ENCODE results near the gene ABCB1. TPM values are rescaled to one million over a fixed set of nuclear protein-coding genes. Genes with fewer than 3 reads are reported as not detected.

The ABCB1 gene
- polyA plus RNA-seq, 2 donors: 1.6 to 1.7 TPM

DNA sequence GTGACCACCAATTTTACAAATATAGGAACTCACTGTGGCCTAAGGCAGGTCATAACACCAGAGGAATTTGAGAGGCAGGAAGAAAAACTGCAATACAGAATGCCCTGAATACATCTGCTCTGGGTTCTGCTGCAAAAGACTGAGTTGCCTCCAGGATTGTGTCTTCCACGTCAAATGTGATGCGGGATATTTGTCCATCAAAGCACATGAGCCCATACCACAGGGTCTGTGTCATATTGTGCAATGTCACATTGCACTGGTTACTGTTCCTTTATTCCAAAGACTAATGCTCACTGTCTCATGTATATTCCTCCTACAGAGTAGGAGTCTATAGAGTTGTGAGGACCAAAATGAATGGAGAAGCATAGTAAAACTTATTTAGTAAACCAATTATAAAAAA lies 66.6 kb downstream of the ABCB1 start:
- Histone ChIP-seq H3K9me3 (ENCODE audit: control insufficient read depth in 2 of 2, insufficient read depth in 1 of 2, low read depth in 1 of 2, low read length in 1 of 2) (no peaks in the 10 kb centered on the region), H3K27ac (ENCODE audit: low read depth in 2 of 2, low read length in 1 of 2) (no peak overlapping the region), H3K4me3 (ENCODE audit: low read depth in 1 of 2, low read length in 2 of 2) (no peak overlapping the region), H3K4me1 (ENCODE audit: control insufficient read depth in 2 of 2, insufficient read depth in 2 of 2, low read length in 1 of 2) (no peaks in the 10 kb centered on the region), H3K36me3 (ENCODE audit: control insufficient read depth in 2 of 2, insufficient read depth in 2 of 2, low read length in 1 of 2) (peaks cover 0 to 2% of the 10 kb centered on the region in 2 donors), H3K27me3 (ENCODE audit: control insufficient read depth in 1 of 2, insufficient read depth in 2 of 2, low read length in 2 of 2) (no peaks in the 10 kb centered on the region)
- 92 to 94% methylated on average over 2 of the region's 2 CpGs for WGBS, 2 donors

DNA sequence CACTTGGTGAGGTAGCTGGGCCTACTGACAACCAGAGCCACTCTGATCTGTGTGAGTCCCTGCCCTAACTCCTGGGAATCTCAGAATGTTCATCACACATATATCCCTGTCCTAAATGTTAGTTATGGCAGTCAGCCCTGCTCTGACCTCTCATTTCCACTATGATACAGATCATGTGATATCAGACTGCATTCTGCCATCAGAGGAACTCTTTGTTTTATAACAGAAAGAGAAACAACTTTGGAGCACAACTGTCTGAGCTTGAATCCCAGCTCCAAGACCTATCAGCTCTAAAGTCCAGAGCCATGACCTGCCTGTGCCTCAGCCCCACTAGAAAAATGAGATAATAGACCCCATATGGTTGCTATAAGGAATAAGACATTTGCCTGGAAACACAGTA lies 70.6 kb downstream of the ABCB1 start:
- Histone ChIP-seq H3K27ac (ENCODE audit: low read depth in 2 of 2, low read length in 1 of 2) (no peak overlapping the region), H3K4me1 (ENCODE audit: control insufficient read depth in 2 of 2, insufficient read depth in 2 of 2, low read length in 1 of 2) (no peaks in the 10 kb centered on the region), H3K4me3 (ENCODE audit: low read depth in 1 of 2, low read length in 2 of 2) (no peak overlapping the region), H3K27me3 (ENCODE audit: control insufficient read depth in 1 of 2, insufficient read depth in 2 of 2, low read length in 2 of 2) (no peaks in the 10 kb centered on the region), H3K9me3 (ENCODE audit: control insufficient read depth in 2 of 2, insufficient read depth in 1 of 2, low read depth in 1 of 2, low read length in 1 of 2) (no peaks in the 10 kb centered on the region), H3K36me3 (ENCODE audit: control insufficient read depth in 2 of 2, insufficient read depth in 2 of 2, low read length in 1 of 2) (no peaks in the 10 kb centered on the region)

- 78 to 85% methylated on average over 2 of the region's 2 CpGs for WGBS, 2 donors
- H3K4me1 ChIP-seq (ENCODE audit: control insufficient read depth in 2 of 2, insufficient read depth in 2 of 2, low read length in 1 of 2): no peaks in the 10 kb centered on the region
- no peaks in the 10 kb centered on the region for H3K27me3 ChIP-seq (ENCODE audit: control insufficient read depth in 1 of 2, insufficient read depth in 2 of 2, low read length in 2 of 2)
- H3K27ac ChIP-seq (ENCODE audit: low read depth in 2 of 2, low read length in 1 of 2): no peak overlapping the region
- H3K9me3 ChIP-seq (ENCODE audit: control insufficient read depth in 2 of 2, insufficient read depth in 1 of 2, low read depth in 1 of 2, low read length in 1 of 2): no peaks in the 10 kb centered on the region
- H3K4me3 ChIP-seq (ENCODE audit: low read depth in 1 of 2, low read length in 2 of 2): no peak overlapping the region
- no peaks in the 10 kb centered on the region for H3K36me3 ChIP-seq (ENCODE audit: control insufficient read depth in 2 of 2, insufficient read depth in 2 of 2, low read length in 1 of 2)
These were observed 72.0 kb downstream of the ABCB1 start for GRCh38 chr7:87528730-87529129.

- H3K36me3 ChIP-seq (ENCODE audit: control insufficient read depth in 2 of 2, insufficient read depth in 2 of 2, low read length in 1 of 2): no peaks in the 10 kb centered on the region
- no peaks in the 10 kb centered on the region for H3K4me1 ChIP-seq (ENCODE audit: control insufficient read depth in 2 of 2, insufficient read depth in 2 of 2, low read length in 1 of 2)
- no peak overlapping the region for H3K27ac ChIP-seq (ENCODE audit: low read depth in 2 of 2, low read length in 1 of 2)
- no peaks in the 10 kb centered on the region for H3K27me3 ChIP-seq (ENCODE audit: control insufficient read depth in 1 of 2, insufficient read depth in 2 of 2, low read length in 2 of 2)
- H3K9me3 ChIP-seq (ENCODE audit: control insufficient read depth in 2 of 2, insufficient read depth in 1 of 2, low read depth in 1 of 2, low read length in 1 of 2): no peaks in the 10 kb centered on the region
- WGBS, 2 donors: 52 to 67% methylated on average over 2 of the region's 2 CpGs
- H3K4me3 ChIP-seq (ENCODE audit: low read depth in 1 of 2, low read length in 2 of 2): no peak overlapping the region
These were observed 81.9 kb downstream of the ABCB1 start for GRCh38 chr7:87518735-87519134.

DNA sequence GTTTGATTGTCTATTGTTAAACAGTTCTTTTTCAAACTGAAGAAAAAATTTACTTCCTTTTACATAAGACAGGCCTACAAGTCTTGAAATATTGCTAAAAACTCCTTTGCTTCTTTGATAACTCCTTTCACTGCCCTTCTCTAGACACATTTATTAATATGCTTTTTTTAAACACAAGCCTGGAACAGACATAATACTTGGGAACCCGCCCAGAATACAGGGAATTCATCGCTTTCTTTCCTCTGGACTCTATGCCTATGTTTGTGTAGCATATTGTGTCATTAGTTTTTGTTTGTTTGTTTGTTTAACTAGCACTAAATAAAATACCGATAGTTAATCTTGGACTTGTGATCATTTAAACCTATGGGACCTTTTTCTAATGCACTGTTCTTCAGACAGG lies 82.8 kb downstream of the ABCB1 start:
- H3K4me1 ChIP-seq (ENCODE audit: control insufficient read depth in 2 of 2, insufficient read depth in 2 of 2, low read length in 1 of 2): no peaks in the 10 kb centered on the region
- no peak overlapping the region for H3K27ac ChIP-seq (ENCODE audit: low read depth in 2 of 2, low read length in 1 of 2)
- WGBS, 2 donors: 80 to 85% methylated on average over 3 of the region's 3 CpGs
- H3K36me3 ChIP-seq (ENCODE audit: control insufficient read depth in 2 of 2, insufficient read depth in 2 of 2, low read length in 1 of 2): no peaks in the 10 kb centered on the region
- H3K4me3 ChIP-seq (ENCODE audit: low read depth in 1 of 2, low read length in 2 of 2): no peak overlapping the region
- no peaks in the 10 kb centered on the region for H3K27me3 ChIP-seq (ENCODE audit: control insufficient read depth in 1 of 2, insufficient read depth in 2 of 2, low read length in 2 of 2)
- no peaks in the 10 kb centered on the region for H3K9me3 ChIP-seq (ENCODE audit: control insufficient read depth in 2 of 2, insufficient read depth in 1 of 2, low read depth in 1 of 2, low read length in 1 of 2)

DNA sequence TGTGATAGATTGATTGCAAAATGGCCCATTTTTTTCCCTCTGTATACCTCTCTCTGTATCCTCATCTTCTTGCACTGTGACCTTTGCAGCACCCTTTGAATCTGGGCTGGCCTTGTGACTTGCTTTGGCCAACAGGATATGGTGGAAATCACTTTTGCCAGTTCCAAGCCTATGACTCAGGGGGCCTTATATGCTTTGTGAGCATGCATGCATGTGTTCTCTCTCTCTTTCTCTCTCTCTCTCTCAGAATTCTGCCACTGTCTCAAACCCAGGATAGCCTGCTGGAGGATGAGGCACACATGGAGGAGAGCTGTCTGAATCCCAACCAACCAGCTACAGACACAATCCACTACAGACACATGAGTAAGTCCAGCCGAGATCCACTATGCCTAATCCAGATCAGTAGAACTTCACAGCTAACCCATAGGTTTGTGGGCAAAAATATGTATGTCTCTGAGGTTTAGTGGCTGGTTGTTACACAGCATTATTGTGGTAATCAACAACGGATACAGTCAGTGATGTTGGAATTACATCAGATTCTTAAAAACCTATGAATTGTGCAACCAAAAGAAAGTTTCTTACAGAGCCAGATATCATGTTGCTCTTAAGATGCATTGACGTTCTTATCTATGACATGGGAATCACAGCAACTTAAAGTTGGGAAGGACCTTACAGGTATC lies 83.4 kb downstream of the ABCB1 start:
- WGBS, 2 donors: 74 to 77% methylated on average over 3 of the region's 3 CpGs
- no peaks in the 10 kb centered on the region for H3K9me3 ChIP-seq (ENCODE audit: control insufficient read depth in 2 of 2, insufficient read depth in 1 of 2, low read depth in 1 of 2, low read length in 1 of 2)
- H3K4me3 ChIP-seq (ENCODE audit: low read depth in 1 of 2, low read length in 2 of 2): no peak overlapping the region
- H3K36me3 ChIP-seq (ENCODE audit: control insufficient read depth in 2 of 2, insufficient read depth in 2 of 2, low read length in 1 of 2): no peaks in the 10 kb centered on the region
- no peak overlapping the region for H3K27ac ChIP-seq (ENCODE audit: low read depth in 2 of 2, low read length in 1 of 2)
- H3K4me1 ChIP-seq (ENCODE audit: control insufficient read depth in 2 of 2, insufficient read depth in 2 of 2, low read length in 1 of 2): no peaks in the 10 kb centered on the region
- H3K27me3 ChIP-seq (ENCODE audit: control insufficient read depth in 1 of 2, insufficient read depth in 2 of 2, low read length in 2 of 2): no peaks in the 10 kb centered on the region

DNA sequence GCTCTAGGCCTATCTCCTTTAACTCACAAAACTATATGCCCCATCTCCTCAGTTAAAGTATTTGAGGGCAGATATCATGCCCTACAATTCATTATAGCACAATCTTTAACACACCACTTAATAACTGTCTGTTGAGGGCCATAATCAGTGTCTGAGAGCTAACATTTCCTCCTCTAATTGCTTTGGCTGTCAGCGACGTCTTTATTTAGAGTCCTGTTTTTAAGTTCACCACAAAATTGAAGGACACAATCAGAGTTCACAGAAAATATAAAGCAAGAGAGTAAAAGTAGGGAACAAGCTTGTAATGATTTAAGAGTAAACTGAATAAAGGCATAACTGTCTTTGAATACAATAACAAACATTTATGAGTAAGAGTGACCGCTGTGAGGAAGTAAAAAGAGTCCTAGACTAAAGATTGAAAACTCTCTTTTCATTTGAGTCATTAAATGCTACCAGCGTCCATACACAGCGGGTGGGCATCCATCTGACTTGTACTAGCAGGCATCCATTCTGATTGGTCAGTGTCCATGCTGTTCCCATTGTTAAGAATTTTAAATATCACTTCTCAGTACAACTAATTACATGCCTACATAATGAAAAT lies 86.8 kb downstream of the ABCB1 start:
- no peak overlapping the region for H3K27ac ChIP-seq (ENCODE audit: low read depth in 2 of 2, low read length in 1 of 2)
- H3K9me3 ChIP-seq (ENCODE audit: control insufficient read depth in 2 of 2, insufficient read depth in 1 of 2, low read depth in 1 of 2, low read length in 1 of 2): no peaks in the 10 kb centered on the region
- no peaks in the 10 kb centered on the region for H3K27me3 ChIP-seq (ENCODE audit: control insufficient read depth in 1 of 2, insufficient read depth in 2 of 2, low read length in 2 of 2)
- no peaks in the 10 kb centered on the region for H3K36me3 ChIP-seq (ENCODE audit: control insufficient read depth in 2 of 2, insufficient read depth in 2 of 2, low read length in 1 of 2)
- no peaks in the 10 kb centered on the region for H3K4me1 ChIP-seq (ENCODE audit: control insufficient read depth in 2 of 2, insufficient read depth in 2 of 2, low read length in 1 of 2)
- H3K4me3 ChIP-seq (ENCODE audit: low read depth in 1 of 2, low read length in 2 of 2): no peak overlapping the region
- WGBS, 2 donors: 84 to 85% methylated on average over 5 of the region's 5 CpGs

DNA sequence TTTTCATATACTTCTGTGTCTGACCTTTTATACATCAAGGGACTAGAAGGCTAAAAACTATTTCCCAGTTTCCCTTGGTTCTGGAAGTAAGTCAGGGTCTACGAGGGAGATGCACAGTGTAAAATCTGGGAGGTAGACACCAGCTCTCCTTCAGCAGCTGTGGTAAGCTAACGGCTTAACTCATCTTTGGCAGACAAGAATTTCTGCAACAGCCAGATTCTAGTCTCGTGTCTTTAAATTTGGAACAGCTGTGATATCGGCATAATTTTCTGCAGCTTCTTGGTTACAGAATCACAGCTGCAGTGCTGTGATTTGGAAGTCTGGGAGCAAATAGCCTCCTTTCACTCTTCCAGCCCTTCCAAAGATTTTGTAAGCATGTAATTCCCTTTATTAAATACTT lies 87.8 kb downstream of the ABCB1 start:
- Histone ChIP-seq H3K9me3 (ENCODE audit: control insufficient read depth in 2 of 2, insufficient read depth in 1 of 2, low read depth in 1 of 2, low read length in 1 of 2) (no peaks in the 10 kb centered on the region), H3K4me1 (ENCODE audit: control insufficient read depth in 2 of 2, insufficient read depth in 2 of 2, low read length in 1 of 2) (no peaks in the 10 kb centered on the region), H3K27ac (ENCODE audit: low read depth in 2 of 2, low read length in 1 of 2) (no peak overlapping the region), H3K4me3 (ENCODE audit: low read depth in 1 of 2, low read length in 2 of 2) (no peak overlapping the region), H3K27me3 (ENCODE audit: control insufficient read depth in 1 of 2, insufficient read depth in 2 of 2, low read length in 2 of 2) (no peaks in the 10 kb centered on the region), H3K36me3 (ENCODE audit: control insufficient read depth in 2 of 2, insufficient read depth in 2 of 2, low read length in 1 of 2) (no peaks in the 10 kb centered on the region)
- 71% methylated on average over 4 of the region's 4 CpGs for WGBS, 2 donors

- H3K4me3 ChIP-seq (ENCODE audit: low read depth in 1 of 2, low read length in 2 of 2): no peak overlapping the region
- no peaks in the 10 kb centered on the region for H3K27me3 ChIP-seq (ENCODE audit: control insufficient read depth in 1 of 2, insufficient read depth in 2 of 2, low read length in 2 of 2)
- no peaks in the 10 kb centered on the region for H3K36me3 ChIP-seq (ENCODE audit: control insufficient read depth in 2 of 2, insufficient read depth in 2 of 2, low read length in 1 of 2)
- no peaks in the 10 kb centered on the region for H3K4me1 ChIP-seq (ENCODE audit: control insufficient read depth in 2 of 2, insufficient read depth in 2 of 2, low read length in 1 of 2)
- WGBS, 2 donors: 35 to 52% methylated on average over 1 of the region's 1 CpG
- H3K27ac ChIP-seq (ENCODE audit: low read depth in 2 of 2, low read length in 1 of 2): no peak overlapping the region
- no peaks in the 10 kb centered on the region for H3K9me3 ChIP-seq (ENCODE audit: control insufficient read depth in 2 of 2, insufficient read depth in 1 of 2, low read depth in 1 of 2, low read length in 1 of 2)
These were observed 89.2 kb downstream of the ABCB1 start for GRCh38 chr7:87511510-87511909.

DNA sequence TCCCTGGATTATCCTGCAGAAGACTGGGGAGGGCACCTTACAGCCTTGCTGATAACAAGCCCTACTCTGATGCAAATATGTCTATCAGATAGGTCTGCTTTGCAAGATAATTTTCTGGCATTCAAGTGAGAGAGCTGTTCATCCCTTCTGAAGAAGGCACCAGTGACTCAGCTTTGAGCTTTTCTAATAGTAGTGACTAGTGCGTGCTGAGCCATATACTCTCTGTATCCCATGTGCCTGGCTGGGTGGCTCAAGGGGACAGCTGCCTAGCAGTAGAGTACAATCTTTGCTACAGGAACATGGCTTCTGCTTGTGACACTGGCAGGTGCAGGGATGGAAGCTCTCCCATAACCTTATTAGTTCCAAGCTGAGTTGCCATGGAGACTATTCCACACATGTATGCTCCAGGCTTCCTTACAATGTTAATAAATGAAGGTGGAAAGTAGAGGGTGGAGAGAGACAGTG lies 90.2 kb downstream of the ABCB1 start:
- no peak overlapping the region for H3K27ac ChIP-seq (ENCODE audit: low read depth in 2 of 2, low read length in 1 of 2)
- no peaks in the 10 kb centered on the region for H3K9me3 ChIP-seq (ENCODE audit: control insufficient read depth in 2 of 2, insufficient read depth in 1 of 2, low read depth in 1 of 2, low read length in 1 of 2)
- H3K27me3 ChIP-seq (ENCODE audit: control insufficient read depth in 1 of 2, insufficient read depth in 2 of 2, low read length in 2 of 2): no peaks in the 10 kb centered on the region
- H3K4me1 ChIP-seq (ENCODE audit: control insufficient read depth in 2 of 2, insufficient read depth in 2 of 2, low read length in 1 of 2): no peaks in the 10 kb centered on the region
- H3K4me3 ChIP-seq (ENCODE audit: low read depth in 1 of 2, low read length in 2 of 2): no peak overlapping the region
- H3K36me3 ChIP-seq (ENCODE audit: control insufficient read depth in 2 of 2, insufficient read depth in 2 of 2, low read length in 1 of 2): no peaks in the 10 kb centered on the region
- 86 to 99% methylated on average over 1 of the region's 1 CpG for WGBS, 2 donors
